ENCODE measurements around the gene PROZ. TPM values are rescaled to one million over a fixed set of nuclear protein-coding genes. Genes with fewer than 3 reads are reported as not detected.

Gene PROZ
- total and polyA plus RNA-seq, 2 of the 13 experiments (the other 11 are each of a cell fraction or from before 2014, with no cell fraction given): 5.6 to 22.5 TPM

DNA sequence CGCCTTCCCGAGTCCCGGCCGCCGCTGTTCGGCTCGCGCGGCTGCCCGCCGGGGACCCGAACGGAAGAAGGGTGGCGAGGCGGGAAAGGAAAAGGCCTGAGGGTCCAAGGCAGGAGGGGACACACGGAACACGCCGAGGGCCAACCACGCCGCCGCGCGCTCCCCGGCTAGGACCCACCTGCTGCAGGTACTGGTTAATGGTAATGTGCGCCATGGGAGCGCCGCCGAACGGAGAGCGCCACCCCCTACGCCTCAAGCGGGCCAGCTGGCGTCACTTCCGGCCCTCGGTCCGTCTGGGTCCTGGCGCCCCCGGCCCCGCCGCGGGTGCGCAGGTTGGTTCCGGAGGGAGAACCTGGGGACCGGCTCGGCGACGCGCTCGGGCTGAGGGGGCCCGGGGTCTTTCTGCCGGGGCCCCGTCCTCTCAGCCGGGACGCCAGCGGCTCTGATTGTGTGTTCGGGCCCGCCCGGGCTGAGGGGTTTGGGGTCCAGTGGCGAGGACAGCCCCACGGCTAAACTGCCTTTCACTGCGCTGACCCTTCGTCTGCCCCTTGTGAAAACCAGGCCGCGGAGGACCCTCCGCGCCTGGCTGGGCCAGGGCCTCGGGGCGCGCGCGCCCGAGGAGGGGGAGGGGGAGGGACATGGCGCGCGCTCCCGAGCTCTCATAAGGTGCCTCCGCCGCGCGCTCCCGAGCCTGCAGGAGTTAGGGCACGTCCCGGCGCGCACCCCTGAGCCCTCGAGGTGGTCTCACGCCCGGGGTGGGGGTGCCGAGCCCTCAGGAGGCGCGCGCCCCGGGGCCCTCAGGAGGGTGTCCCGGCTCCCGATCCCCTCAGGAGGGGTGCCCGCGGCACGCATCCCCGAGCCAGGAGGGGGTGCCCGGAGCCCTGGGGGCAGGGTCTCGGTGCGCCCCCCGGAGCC is 50.2 kb downstream of the PROZ start, which contains the start of gene PCID2 (continued):
- TF ChIP-seq, protein P1, sequence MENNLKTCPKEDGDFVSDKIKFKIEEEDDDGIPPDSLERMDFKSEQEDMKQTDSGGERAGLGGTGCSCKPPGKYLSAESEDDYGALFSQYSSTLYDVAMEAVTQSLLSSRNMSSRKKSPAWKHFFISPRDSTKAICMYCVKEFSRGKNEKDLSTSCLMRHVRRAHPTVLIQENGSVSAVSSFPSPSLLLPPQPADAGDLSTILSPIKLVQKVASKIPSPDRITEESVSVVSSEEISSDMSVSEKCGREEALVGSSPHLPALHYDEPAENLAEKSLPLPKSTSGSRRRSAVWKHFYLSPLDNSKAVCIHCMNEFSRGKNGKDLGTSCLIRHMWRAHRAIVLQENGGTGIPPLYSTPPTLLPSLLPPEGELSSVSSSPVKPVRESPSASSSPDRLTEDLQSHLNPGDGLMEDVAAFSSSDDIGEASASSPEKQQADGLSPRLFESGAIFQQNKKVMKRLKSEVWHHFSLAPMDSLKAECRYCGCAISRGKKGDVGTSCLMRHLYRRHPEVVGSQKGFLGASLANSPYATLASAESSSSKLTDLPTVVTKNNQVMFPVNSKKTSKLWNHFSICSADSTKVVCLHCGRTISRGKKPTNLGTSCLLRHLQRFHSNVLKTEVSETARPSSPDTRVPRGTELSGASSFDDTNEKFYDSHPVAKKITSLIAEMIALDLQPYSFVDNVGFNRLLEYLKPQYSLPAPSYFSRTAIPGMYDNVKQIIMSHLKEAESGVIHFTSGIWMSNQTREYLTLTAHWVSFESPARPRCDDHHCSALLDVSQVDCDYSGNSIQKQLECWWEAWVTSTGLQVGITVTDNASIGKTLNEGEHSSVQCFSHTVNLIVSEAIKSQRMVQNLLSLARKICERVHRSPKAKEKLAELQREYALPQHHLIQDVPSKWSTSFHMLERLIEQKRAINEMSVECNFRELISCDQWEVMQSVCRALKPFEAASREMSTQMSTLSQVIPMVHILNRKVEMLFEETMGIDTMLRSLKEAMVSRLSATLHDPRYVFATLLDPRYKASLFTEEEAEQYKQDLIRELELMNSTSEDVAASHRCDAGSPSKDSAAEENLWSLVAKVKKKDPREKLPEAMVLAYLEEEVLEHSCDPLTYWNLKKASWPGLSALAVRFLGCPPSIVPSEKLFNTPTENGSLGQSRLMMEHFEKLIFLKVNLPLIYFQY (CRISPR knock-in tag; IDR thresholded peaks at IDR 0.05; ENCODE audit: borderline replicate concordance): peak; percentile 93; the same call in 1 of the 2 replicates
- TF ChIP-seq, protein P2, sequence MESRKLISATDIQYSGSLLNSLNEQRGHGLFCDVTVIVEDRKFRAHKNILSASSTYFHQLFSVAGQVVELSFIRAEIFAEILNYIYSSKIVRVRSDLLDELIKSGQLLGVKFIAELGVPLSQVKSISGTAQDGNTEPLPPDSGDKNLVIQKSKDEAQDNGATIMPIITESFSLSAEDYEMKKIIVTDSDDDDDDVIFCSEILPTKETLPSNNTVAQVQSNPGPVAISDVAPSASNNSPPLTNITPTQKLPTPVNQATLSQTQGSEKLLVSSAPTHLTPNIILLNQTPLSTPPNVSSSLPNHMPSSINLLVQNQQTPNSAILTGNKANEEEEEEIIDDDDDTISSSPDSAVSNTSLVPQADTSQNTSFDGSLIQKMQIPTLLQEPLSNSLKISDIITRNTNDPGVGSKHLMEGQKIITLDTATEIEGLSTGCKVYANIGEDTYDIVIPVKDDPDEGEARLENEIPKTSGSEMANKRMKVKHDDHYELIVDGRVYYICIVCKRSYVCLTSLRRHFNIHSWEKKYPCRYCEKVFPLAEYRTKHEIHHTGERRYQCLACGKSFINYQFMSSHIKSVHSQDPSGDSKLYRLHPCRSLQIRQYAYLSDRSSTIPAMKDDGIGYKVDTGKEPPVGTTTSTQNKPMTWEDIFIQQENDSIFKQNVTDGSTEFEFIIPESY (CRISPR knock-in tag; IDR thresholded peaks at IDR 0.05): peak; percentile 71; the same call in 1 of the 2 replicates
- TF ChIP-seq TOE1 (CRISPR knock-in tag; IDR thresholded peaks at IDR 0.05): peak; percentile 48; the same call in 1 of the 2 replicates
- peak; percentile 29 for TF ChIP-seq SKI (IDR thresholded peaks at IDR 0.05; ENCODE audit: partially characterized antibody)
- no peak for TF ChIP-seq NBN (conservative IDR thresholded peaks at IDR 0.05)
- peak; percentile 87; the same call in 1 of the 2 replicates for TF ChIP-seq RXRA (CRISPR knock-in tag; IDR thresholded peaks at IDR 0.05)
- no peak for TF ChIP-seq NFIB (CRISPR knock-in tag; IDR thresholded peaks at IDR 0.05; ENCODE audit: borderline replicate concordance)
- TF ChIP-seq HES4 (CRISPR knock-in tag; IDR thresholded peaks at IDR 0.05; ENCODE audit: borderline replicate concordance): peak; percentile 65; the same call in 1 of the 2 replicates
- TF ChIP-seq ZNF264 (CRISPR knock-in tag; IDR thresholded peaks at IDR 0.05): peak; percentile 49; the same call in 1 of the 2 replicates
- TF ChIP-seq MYC (CRISPR knock-in tag; IDR thresholded peaks at IDR 0.05; ENCODE audit: borderline replicate concordance): peak; percentile 87
- TF ChIP-seq, protein P3, sequence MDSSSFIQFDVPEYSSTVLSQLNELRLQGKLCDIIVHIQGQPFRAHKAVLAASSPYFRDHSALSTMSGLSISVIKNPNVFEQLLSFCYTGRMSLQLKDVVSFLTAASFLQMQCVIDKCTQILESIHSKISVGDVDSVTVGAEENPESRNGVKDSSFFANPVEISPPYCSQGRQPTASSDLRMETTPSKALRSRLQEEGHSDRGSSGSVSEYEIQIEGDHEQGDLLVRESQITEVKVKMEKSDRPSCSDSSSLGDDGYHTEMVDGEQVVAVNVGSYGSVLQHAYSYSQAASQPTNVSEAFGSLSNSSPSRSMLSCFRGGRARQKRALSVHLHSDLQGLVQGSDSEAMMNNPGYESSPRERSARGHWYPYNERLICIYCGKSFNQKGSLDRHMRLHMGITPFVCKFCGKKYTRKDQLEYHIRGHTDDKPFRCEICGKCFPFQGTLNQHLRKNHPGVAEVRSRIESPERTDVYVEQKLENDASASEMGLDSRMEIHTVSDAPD (CRISPR knock-in tag; IDR thresholded peaks at IDR 0.05): peak; percentile 67; the same call in 1 of the 2 replicates
- TF ChIP-seq FIP1L1 (IDR thresholded peaks at IDR 0.05; ENCODE audit: borderline replicate concordance, insufficient read depth, low read depth, low read length): 0 out of 2 replicates have a peak, but pooled peaks have one; percentile 57
- peak; percentile 80; the same call in 1 of the 2 replicates for TF ChIP-seq ZNF746 (CRISPR knock-in tag; IDR thresholded peaks at IDR 0.05)
- 0 out of 2 replicates have a peak, but pooled peaks have one; percentile 47 for TF ChIP-seq ZSCAN30 (CRISPR knock-in tag; IDR thresholded peaks at IDR 0.05)
- TF ChIP-seq PHF20 (CRISPR knock-in tag; IDR thresholded peaks at IDR 0.05): peak; percentile 92
- no peak for TF ChIP-seq PREB (CRISPR knock-in tag; IDR thresholded peaks at IDR 0.05)
- peak; percentile 68 for TF ChIP-seq ZNF121 (CRISPR knock-in tag; IDR thresholded peaks at IDR 0.05)
- peak; percentile 90; the same call in 1 of the 2 replicates for TF ChIP-seq SP140L (CRISPR knock-in tag; IDR thresholded peaks at IDR 0.05; ENCODE audit: borderline replicate concordance)
- TF ChIP-seq ZNF75D (CRISPR knock-in tag; IDR thresholded peaks at IDR 0.05; ENCODE audit: borderline replicate concordance): no peak
- TF ChIP-seq RARG (CRISPR knock-in tag; IDR thresholded peaks at IDR 0.05; ENCODE audit: low read depth): no peak

All from HepG2 (cell line).